Measurements from ENCODE around the gene PPP1R3F.

PPP1R3F gene, protein sequence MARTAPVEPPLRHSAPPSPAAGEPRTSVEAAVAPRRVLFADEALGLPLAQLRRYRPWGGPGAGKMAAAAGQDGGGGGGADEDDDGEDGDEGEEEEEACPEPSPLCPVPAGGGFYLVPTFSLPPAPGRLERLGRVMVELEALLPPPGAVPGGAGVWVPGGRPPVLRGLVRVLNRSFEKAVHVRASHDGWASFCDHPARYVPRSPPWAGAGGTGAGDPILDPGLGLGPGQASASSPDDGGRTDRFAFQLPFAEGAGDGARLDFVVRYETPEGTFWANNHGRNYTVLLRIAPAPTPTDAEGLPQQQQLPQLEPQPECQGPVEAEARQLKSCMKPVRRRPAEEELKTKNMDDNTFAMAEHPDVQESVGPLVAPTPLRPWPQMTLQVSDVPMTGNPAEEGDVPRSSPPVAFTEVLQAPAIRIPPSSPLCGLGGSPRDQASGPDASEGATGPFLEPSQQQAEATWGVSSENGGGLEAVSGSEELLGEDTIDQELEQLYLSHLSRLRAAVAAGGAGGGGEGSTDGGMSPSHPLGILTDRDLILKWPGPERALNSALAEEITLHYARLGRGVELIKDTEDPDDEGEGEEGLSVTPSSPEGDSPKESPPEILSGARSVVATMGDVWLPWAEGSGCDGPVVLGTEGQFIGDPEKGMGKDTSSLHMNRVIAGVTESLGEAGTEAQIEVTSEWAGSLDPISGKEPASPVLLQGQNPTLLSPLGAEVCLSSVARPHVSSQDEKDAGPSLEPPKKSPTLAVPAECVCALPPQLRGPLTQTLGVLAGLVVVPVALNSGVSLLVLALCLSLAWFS

GRCh38 chrX:49269767-49270248 is at the start of gene PPP1R3F:
PPP1R3F (plus strand) TSS chrX:49269793; CDS start chrX:49269870, 77 bp downstream.
- no peak for DNase-seq (ENCODE audit: low read depth in 2 of 3, low spot score in 2 of 3)

DNA sequence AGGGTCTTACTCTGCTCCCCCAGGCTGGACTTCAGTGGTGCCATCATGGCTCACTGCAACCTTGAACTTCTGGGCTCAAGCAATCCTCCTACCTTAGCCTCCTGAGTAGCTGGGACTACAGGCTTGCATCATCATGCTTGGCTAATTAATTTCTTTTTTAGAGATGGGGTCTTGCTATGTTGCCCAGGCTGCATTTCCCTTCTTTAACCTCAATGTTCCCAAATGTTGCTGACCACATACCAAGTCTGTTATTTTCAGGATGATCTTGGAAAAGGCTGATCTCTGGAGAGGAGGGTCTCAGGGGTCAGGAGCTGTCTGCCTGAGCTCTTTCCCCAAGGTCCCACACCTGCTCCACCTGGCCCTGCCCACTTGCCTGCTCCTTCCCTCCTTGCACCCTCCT is 49.5 kb upstream of the PPP1R3F start:
- DNase-seq (ENCODE audit: low read depth in 2 of 3, low spot score in 2 of 3), result no peak

GRCh38 chrX:49221868-49222267 is 47.7 kb upstream of the PPP1R3F start:
- no peak for DNase-seq (ENCODE audit: low read depth in 2 of 3, low spot score in 2 of 3)

DNA sequence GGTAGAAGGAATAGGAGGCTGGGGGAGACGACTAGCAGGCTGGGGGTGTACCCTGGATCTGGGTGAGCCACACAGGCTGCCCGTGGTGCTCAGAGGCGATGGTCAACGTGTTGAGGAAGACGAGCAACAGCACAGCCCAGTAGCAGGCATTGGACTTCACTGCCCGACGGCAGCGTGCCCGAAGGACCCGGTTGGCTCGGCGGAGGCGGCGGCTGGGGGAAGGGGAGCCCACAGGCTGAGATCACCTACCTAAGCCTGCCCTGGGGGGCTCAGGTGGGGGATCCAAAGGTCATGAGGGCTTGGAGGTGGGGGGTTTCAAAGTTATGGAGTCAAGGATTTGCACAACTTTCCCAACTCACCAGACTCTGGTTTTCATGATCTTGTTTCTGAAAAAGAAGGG is 43.7 kb upstream of the PPP1R3F start:
- no peak for DNase-seq (ENCODE audit: low read depth in 2 of 3, low spot score in 2 of 3)

DNA sequence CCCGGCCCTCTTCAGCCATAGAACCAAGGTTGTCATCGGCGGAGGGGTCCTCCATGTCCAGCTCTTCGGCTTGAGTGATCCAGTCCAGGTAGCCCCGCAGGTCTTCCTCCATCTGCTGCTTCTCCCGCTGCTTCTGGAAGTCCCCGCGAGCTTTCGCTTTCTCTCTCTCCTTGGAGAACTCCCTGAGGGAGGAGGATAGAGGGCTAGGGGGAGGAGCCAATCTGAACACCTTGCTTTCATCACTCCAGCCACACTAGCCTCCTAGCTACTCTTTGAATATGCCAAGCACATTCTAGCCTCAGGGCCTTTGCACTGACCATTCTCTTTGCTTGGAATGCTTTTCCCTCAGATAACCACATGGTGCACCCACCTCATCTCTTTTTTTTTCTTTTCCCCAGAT is 42.6 kb upstream of the PPP1R3F start:
- no peak for DNase-seq (ENCODE audit: low read depth in 2 of 3, low spot score in 2 of 3)

DNA sequence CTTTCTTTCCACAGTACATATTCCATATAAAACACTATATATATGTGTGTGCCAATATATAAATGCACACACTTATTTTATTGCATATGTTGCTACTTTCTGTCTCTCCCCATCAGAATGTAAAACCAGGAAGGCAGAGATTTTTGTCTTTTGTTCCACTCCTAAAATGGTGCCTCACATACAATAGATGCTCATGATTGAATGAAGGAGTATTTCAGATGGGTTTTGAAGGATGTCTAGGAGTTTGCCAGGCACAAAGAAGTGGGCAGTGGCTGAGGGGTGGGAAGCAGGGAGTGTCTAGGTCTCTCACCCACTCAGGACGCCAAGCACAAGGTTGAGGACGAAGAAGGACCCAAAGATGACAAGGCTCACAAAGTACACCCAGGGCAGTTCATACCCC is 41.9 kb upstream of the PPP1R3F start:
- DNase-seq (ENCODE audit: low read depth in 2 of 3, low spot score in 2 of 3), result no peak

GRCh38 chrX:49228185-49228584 is 41.4 kb upstream of the PPP1R3F start:
- DNase-seq (ENCODE audit: low read depth in 2 of 3, low spot score in 2 of 3), result no peak

GRCh38 chrX:49230500-49231232 is 38.9 kb upstream of the PPP1R3F start:
- DNase-seq (ENCODE audit: low read depth in 2 of 3, low spot score in 2 of 3), result peak; percentile 20 to 27 (median 24)

DNA sequence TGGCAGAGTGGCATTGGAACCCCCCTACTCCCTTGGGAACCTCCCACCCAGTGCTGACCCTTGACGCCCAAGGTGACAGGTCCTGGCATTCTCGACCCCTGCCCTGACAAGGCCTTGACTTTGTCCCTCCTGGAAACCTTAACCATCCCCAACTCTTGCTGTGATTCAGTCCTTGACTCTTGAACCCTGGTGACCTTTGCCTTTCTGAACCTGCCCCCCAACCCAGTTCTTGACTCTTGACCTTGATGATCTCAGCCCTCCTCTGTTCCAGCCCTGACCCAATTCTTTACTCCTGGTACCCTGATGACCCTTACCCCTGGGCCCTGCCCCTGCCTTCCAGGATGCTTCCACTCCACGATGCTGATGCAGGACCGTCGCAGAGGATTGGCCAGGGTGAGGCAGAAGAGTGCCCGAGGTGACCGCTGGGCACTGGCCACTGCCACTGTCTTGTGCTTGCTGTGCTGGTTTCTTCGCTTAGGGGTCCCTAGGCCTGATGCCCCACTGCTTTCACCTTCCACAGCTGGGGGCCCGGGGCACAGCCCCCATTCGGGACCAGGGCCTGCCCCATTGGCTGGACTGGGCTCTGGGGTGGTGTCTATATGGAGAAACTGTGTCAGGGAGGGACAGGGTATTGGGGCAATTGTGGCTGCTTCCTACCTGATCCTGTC is 38.1 kb upstream of the PPP1R3F start:
- DNase-seq (ENCODE audit: low read depth in 2 of 3, low spot score in 2 of 3), result no peak

DNA sequence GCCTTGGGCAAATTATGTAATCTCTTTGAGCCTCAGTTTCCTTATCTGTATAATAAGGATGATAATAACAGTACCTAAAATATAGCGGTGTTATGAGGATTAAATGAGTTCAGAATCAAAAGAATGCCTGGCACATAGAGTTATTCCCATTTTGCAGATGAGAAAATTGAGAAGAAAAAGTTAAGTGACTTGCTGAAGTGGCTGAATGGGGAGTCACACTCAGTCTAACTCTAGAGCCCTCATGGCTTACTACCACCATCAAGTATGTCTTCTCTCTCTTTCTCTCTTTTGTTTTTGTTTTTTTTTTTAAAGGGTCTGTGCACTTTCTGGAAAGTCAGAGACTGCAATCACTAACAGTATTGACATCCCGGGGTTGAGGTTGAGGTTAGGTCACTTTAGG is 37.1 kb upstream of the PPP1R3F start:
- DNase-seq (ENCODE audit: low read depth in 2 of 3, low spot score in 2 of 3), result no peak

DNA sequence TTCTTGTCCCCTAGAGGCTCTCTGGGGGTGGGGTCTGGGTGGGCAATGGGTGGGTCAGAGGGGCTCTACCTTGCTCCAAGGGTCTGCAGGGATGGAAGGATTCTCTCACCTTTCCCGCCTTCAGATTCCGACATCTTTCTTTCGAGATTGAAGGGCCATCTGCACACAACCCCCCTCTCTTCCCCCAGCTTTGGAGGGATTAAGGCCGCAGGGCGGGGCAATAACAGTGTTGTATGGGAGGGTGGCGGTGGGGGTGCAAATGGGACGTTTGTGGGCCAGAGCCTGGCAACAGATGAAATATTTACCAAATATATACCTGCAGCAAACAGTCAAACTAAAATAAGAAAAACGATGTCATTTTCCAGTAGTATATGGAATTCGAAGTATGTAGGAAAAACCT is 36.4 kb upstream of the PPP1R3F start, which contains the start of gene CACNA1F:
Gene CACNA1F, minus strand, starts transcription at position 165 of the 400 bp plus-strand sequence. Its CDS starts 31 bp downstream, at position 134.
- DNase-seq (ENCODE audit: low read depth in 2 of 3, low spot score in 2 of 3), result no peak

DNA sequence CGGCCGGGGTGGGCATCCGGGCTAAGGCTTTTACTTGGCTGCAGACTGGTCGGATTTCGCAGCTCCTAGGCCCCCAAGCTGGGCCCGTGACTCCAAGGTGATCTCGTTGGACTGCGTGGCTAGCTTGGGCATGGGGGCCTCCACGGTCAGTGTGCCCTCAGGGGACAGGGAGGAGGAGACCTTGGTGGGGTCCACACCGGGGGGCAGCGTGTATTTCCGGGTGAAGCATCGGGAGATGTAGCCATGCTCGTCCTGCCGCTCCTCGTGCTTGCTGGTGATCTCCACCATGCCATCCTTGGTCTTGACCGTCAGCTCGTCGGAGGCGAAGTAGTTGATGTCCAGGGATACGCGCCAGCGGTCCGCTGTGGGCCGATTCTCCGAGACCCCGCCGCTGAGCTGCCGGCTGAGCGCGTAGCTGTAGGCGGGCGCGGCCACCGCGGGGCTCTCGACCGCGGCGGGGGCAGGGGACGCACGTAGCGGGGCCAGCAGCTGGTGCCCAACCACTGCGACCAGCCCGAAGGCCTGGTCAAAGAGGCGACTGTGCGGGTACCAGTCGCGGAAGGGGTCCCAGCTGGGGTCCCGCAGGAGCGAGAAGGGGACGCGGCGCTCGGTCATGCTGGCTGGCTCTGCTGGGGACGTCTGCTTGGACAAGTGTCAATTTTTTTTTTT is 35.6 kb upstream of the PPP1R3F start:
- DNase-seq (ENCODE audit: low read depth in 2 of 3, low spot score in 2 of 3), result no peak

- no peak for DNase-seq (ENCODE audit: low read depth in 2 of 3, low spot score in 2 of 3)
These were observed 32.5 kb upstream of the PPP1R3F start for GRCh38 chrX:49237060-49237459.

- no peak for DNase-seq (ENCODE audit: low read depth in 2 of 3, low spot score in 2 of 3)
These were observed 30.9 kb upstream of the PPP1R3F start for GRCh38 chrX:49238735-49239134.

- no peak for DNase-seq (ENCODE audit: low read depth in 2 of 3, low spot score in 2 of 3)
These were observed 27.0 kb upstream of the PPP1R3F start for GRCh38 chrX:49242545-49243066.

DNA sequence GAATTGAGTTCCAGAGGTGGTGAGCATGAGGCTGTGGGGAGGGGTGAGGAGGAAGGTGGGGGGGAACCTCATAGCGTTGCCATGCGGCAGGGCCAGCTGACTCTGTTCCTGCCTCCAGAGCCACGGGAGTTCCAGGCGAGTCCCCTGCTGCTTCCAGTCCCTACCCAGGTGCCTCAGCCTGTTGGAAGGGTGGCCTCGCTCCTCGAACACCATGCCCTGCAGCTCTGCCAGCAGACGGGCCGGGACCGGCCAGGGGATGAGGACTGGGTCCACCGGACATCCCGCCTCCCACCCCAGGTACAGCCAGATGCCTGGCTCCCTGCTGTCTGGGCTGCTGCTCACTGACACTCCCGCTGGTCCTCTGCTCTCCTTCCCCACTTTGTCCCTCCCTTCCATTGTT is 26.4 kb upstream of the PPP1R3F start:
- DNase-seq (ENCODE audit: low read depth in 2 of 3, low spot score in 2 of 3), result no peak

DNA sequence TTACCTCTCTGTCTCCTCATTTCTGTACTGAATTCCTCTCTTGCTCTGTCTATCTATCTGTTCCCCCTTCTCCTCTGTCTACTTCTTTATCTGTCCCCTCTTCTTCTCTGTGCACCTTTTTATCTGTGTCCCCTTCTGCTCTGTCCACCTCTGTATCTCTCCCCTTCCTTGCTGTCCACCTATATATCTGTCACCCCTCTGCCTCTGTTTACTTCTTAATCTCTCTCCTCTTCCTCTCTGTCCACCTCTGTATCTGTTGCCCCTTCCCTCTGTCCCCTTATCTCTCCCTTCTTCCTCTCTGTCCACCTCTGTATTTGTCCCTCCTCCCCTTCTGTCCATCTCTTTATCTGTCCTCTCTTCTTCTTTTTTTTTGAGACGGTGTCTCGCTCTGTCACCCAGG is 25.4 kb upstream of the PPP1R3F start:
- DNase-seq (ENCODE audit: low read depth in 2 of 3, low spot score in 2 of 3), result no peak

DNA sequence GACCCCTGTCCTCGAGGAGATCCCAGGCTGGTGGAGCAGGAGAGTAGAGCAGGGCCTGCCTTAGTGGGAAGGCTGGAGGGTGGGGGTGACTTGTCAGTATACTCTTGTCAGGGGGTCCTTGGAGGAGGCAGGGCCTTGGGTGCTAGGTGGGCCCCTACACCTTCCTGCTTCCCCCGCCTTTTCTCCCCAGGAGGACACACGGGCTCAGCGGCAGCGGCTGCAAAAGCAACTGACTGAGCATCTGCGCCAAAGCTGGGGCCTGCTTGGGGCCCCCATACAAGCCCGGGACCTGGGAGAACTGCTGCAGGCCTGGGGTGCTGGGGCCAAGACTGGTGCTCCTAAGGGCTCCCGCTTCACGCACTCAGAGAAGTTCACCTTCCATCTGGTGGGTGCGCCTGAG is 23.1 kb upstream of the PPP1R3F start:
- DNase-seq (ENCODE audit: low read depth in 2 of 3, low spot score in 2 of 3), result no peak

DNA sequence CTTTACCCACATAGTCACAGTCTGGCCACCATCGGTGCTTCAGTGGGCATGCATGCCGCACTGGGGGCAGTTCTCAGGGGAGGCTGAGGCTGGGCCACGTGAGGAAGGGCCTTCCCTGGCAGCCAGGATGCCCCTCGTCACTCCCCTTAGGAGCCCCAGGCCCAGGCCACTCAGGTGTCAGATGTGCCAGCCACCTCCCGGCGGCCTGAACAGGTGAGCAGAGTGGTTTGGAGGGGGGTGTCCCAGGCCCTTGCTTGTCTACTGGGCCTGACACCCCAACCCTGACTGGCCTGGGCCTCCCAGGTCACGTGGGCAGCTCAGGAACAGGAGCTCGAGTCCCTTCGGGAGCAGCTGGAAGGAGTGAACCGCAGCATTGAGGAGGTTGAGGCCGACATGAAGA is 22.2 kb upstream of the PPP1R3F start:
- DNase-seq (ENCODE audit: low read depth in 2 of 3, low spot score in 2 of 3), result no peak
